ENCODE data around the gene SRCIN1. TPM values are rescaled to one million over a fixed set of nuclear protein-coding genes. Genes with fewer than 3 reads are reported as not detected.

The SRCIN1 gene
- total RNA-seq, 1 experiment from 2014 or later: not detected

DNA sequence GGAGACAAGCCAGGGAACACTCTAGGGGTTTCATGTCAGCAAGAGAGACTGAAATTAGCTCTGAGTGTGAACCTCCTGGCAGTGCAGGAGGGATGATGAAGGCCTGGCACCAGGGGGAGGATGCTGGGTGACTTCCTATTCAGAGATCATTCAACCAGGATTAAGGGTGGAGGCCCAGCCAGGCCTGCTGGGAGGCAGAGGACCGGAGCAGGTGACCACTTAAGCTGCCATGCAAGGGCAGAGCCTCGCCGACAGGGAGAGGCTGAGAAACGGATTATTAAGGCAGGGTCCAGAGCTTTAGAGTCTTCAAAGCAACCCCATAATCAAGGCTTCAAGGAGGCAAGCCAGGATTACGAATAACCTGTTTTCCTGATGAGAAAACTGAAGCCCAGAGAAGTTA lies 10.6 kb upstream of the SRCIN1 start:
- DNase-seq (ENCODE audit: low read depth): no peak

DNA sequence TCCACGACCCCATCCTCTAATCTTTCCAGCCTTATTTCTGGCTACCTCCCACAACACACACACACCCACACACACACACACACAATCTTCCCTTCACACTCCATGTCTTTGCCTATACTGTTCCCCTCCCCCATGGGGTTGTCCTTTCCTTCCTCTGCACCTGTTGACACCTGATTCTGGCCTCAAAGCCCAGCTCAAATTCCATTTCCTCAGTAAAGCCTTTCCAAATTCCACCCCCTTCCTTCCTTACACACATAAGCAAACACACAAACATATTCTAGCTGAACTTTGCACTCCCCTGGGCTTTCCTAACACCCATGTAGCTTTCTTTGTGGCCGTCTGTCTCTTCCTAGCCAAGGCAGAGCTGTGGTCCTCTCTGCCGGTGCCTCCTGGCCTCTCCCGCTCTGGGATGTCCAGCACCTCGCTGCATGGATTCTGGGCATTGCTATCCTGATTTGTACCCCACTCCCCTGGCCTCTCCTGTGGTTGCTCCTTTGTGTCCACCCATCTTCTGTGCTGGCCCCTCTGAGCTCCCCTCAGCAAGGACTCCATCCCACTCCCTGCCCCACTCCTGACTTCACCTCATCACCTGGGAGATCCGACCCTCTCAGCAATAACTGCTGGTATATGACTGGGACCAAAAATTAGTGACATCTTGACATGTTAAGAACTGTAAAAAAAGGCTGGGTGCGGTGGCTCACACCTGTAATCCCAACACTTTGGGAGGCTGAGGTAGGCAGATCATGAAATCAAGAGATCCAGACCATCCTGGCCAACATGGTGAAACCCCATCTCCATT lies 8.4 kb upstream of the SRCIN1 start:
- DNase-seq (ENCODE audit: low read depth): no peak

DNA sequence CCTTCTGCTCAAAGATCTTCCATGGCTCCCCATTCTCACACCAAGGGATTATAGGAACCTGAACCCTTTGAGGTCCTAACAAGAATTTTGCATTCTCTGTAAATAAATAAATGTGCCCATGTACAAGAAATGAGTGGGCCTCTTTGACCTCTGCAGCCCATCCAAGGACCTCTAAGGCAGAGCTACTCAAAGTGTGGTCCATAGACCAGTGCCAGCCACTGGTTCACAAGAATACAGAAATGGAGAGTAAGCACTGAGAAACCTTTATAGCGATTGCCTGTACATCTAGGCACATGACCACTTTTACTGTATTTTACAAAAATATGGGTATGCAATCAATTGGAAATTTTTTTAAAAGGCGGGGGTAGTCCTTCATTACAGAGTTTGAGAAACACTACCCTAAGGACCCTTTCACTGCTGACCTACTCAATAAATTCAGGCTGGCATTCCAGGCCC lies 7.8 kb upstream of the SRCIN1 start:
- DNase-seq (ENCODE audit: low read depth): no peak

DNA sequence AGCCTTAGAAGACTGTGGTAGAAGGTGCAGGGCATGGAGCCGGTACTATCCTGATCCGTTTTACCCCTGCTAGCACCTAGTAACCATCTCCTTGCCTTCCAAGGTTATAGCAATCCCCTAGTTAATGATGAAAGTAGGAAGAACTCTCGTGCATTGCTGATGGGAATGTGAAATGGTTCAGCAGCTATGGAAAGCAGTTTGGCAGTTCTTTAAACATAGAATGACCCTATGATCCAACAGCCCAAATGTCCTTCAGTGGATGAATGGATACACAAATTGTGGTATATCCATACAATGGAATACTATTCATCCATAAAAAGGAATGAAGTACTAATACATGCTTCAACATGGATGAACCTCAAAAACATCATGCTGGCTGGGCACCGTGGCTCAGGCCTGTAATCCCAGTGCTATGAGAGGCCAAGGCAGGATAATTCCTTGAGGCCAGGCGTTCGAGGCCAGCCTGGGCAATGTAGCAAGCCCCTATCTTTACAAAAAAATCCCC lies 6.2 kb upstream of the SRCIN1 start:
- DNase-seq (ENCODE audit: low read depth): no peak

DNA sequence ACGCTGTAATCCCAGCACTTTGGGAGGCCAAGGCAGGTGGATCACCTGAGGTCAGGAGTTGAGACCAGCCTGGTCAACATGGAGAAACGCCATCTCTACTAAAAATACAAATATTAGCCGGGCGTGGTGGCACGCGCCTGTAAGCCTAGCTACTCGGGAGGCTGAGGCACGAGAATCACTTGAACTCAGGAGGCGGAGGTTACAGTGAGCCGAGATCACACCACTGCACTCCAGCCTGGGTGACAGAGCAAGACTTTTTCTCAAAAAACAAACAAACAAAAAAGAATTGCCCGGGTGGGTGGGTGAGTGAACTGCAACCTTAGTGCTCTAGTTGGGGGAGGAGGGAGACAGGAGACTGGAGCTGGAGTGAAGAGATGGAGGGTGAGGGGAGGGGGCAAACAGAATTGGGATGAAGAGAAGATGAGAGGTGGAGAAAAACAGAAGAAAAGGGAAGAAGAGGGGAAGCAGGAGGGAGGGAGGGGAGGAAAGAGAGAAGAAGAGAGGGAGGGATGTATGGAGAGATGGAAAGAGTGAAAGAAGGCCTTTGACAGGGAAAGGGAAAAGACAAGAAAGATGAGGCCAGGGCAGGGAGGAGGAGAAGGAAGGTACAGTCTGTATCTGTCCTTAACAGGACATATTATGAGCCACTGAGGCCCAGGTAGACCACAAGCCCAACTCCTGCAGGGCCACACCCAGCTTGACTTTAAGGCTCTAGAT lies 5.5 kb upstream of the SRCIN1 start:
- DNase-seq (ENCODE audit: low read depth): no peak

DNA sequence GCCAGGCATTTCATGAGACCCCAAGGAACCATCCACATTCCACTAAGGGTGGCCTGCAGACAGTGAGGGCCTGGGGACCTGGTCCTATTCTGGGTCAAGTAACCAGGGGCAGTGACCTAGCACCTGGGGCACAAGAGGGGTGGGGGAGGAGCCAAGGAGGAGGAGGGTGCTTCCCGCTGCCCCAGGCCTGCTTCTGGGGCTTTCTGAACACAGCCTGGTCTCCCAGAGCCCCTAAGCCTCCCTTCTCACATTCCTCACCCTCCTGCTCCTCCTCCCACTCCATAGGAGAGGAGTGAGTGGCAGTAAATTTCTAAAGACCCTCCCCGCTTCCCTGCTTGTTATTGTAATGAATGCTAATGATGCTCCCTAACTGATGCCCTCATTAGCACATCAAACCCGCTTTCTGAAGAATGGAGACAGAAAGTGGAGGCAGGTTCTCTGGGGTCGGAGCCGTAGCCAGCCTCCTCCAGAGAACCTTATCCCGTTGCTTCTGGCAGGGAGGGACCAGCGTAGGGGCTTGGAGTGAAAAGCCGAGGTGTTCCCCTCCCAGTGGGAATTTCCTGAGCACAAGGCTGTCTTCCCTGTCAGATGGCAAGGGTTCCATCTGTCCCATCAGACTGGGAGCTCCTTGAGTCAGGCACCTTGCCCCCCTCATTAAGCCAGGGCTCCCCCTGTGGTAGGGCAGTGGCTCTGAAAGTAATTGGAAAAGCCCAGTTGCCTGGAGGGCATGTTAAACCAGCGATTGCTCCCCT lies 3.7 kb upstream of the SRCIN1 start:
- no peak for DNase-seq (ENCODE audit: low read depth)

DNA sequence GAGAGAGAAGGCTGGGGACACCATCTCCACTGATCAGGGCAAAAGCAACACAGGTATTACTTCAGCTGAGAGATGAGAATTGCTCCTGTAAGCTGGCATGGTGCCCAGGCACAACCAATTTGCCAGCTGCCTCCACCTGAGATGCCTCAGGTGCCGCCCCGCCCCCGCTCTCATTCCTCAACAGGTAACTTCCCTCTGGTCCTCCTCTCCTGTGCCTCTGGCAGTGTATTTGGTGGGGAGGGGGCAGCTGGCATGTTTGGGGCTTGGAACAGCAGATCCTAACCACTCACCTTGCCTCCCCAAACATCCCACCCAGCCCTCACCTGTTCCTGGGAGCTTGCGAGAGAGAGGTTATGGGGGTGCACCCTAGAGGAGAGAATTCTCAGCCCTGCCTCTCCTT lies 2.9 kb upstream of the SRCIN1 start:
- no peak for DNase-seq (ENCODE audit: low read depth)

DNA sequence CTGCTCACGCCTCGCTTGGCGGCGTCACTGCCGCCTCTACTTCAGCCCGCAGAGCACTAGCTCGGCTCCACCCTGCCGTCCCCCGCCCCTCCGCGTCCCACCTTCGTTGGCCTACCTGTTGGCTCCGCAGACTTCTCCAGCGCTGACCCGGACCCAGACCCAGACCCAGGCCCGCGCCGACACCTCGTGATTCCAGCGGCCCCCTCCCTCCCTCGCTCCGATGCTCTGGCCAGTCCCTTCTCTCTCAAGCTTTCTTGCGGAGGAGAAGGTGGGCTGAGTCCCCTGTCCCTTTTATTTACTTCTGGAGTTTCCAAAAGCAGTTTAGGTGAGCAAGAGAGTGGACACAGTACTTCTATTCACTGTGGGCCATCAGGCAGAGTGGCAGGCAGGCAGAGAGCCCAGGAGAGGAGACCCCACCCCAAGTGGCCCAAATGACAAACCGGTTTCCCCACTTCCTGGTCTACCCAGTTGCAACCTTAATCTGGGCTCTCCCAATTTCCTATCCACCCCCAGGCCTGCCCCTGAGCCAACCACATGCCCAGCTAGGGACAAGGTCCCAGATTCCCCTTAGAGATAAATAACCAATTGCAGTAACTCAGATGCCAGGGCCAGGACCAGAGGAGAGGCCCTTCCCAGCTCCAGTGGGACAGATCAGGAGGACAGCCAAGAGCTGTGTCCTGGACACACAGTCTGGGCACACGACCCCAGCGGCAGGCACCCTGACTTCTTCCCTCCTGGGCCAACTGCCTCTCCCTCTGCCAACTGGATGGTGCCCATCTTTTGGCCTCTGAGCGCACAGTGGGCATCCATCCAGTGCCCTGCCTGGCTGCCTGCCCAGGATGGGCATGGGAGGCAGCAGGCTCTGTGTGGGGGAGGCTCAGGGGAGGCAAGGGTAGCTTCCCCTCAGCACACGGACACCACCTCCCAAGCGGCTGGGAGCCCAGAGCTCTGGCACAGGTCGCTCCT lies 1.2 kb upstream of the SRCIN1 start:
- DNase-seq (ENCODE audit: low read depth): no peak

DNA sequence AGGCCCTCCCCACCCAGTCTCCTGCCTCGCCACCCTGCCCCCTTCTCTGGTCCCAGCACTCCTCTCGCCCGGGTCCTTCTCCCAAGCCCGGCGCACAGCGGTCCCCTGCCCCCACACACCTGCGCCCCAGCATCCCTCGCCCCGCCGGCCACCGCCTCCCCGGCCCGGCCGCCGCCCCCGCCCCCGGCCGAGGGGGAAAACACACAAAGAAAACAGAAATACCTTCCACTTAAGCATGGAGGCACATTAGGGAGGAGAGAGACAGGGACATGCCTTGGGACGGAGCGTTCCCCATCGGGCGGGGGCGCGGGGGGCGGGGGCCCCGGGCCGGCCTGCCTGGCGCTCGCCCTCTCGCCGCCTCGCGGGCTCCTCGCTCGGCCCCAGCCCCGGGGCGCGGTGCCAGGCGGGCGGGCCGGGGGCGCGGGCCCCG lies 326 bp downstream of the SRCIN1 start:
- no peak for DNase-seq (ENCODE audit: low read depth)

DNA sequence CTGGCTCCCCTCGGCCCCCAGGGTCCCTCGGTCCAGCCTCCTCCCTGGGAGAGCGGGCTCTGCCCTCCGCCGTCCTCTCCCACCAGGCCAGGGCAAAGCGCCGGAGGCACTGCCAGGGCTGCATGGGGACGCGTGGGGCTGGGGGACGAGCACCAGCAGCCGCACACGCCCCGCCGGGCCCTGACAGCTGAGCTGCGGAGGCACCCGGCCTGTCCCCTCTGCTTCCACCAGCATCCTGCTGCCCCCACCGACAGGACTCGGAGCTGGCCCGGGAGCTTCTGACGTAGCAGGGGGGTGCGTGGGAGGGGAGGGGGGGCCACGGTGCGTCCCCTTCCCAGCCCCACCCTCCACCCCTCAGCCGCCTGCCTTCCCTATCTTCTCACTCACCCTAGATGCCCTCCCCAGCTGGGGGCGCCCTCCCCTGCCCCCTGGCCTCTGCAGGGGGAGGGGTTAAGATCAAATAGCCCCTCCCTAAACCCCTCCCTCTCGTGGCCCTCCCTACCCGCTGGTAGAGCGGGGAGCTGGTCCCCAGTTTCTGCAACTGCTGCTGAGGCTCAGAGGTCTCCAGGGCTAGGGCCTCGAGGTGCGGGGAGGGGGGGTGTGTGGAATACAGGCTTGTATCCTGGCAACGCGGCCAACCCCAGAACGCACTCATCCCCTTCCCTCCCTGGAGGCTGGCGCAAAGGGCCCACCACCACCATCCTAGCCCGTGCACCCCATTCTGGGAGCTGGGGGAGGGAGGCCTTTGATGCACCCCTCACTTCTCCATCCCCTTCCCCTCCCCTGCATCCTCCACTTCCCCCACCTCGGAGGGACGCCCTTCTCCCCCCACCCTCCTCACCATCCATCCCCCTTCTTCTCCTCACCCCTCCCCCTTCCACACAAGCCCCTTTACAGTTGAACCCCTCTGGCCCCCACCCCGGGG lies 1.0 kb downstream of the SRCIN1 start:
- DNase-seq (ENCODE audit: low read depth): no peak

DNA sequence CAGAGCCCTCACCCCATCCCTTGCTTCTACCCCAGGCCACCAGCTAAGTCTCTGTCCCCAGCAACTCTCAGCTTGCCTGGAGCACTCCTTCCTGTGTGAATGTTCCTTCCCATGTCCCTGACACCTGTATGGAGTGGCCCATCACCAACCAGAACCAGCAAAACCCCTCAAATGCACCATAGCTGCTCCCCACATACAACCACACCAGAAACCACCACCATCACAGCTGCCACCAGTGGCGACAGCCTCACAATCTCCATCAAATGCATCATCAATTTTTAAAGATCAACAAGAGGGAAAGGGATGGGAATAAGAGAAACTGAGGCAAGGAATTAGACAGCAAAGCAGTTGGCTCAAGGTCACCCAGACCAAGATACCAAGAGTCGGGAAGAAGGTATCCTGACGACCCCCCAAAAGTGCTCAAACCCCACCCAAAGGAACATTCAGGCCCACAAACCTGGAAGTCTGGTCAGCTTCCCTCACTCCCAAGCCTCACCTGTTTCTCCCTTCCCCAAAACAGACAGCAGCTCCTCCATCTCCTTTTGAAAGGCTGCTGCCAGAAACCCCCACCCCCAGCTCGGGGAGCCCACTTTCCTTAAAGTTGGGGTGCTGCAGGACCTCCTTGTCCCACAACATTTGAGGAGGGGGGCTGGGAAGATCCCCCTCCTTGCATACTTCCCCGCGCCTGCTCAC lies 1.8 kb downstream of the SRCIN1 start:
- DNase-seq (ENCODE audit: low read depth): no peak

DNA sequence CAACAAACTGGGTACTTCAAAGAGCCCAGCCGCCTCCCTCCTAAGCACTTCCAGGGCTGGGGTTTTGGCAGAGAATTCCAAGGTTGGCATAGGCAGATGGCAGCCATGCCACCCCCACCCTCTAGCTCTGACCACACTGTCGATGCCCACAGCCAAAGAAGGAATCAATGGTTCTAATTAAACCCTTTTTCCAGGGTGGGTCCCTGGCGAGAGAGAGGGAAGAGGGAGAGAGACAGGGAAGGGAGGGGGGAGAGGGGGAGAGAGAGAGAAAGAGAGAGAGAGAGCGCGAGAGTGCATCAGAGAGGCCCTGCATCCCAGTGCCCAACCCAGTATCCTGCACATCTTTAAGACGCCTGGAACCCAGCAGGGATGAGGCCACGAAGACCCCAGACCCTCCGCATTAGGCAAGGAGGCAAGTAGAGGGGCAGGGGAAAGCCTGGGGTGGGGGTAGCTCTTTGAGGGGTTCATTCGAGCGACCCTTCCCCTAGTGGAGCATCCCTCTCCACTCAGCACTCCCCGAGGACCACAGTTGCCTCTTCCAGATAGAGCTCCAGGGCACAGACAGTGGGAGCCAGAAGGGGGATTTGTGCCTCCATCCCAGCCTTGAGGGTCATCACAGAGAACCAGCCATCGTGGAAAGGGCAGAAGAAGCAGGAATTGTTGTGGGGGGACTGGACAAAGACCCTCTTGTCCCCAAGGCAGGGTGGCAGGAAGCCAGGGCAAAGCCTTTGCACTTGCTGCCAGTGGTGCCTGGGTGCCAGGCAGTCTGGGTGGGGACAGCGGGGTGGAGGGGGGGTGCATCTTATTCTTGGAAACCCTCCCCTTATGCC lies 2.6 kb downstream of the SRCIN1 start:
- DNase-seq (ENCODE audit: low read depth): no peak

DNA sequence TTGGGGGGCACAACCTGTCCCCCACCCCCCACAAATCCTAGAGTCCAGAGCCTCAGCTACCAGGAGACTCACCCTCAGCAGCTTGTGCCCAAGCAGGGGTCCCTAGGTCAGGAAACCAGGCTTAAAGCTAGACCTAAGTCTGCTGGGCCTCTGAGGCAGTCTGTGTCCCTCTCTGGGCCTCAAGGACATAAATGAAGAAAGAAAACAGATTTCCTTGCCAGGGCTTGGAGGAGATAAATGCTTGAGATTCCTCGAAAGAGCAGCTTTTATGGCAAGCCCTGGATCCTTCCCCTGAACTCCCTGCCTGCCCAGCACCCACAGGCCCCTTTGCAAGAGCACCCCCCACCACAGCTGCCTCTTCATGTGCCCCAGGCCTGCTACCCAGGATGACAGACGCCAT lies 3.3 kb downstream of the SRCIN1 start:
- DNase-seq (ENCODE audit: low read depth): no peak

DNA sequence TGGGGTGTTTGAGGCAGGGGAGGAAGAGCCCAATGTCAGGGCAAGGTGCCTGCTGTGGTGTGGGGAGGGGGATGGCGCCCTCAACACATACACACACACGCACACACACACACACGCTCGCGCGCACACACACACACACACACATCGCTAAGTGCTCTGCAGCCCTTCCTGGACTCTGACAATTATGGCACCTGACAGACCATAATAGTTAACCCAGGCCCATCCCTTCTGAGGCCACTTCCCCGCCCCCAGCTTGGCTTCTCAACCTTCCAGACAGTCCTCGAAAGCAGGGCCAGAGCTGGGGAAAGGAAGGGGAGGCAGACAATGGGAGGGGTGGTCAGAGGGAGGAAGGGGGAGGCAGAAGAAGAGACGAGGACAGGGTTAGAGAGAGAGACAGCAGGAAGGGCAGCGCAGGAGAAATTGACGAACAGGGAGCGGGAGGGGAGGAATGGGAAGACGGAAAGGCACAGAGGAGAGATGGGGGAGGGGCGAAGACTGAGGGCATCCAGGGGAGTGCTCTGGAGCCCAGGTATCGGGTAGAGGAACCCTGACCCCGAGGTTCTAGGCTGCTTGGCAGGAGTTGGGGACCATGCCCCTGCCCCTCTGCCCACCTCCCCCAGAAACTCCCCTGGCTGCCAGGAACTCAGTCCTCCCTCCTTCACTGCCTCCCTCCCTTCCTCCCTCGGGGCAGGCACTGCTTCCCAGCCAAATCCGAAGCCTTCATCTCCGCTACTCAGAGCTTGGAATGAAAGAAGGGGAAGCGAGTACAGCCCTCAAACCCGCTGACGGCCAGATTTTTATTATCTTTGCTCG lies 4.0 kb downstream of the SRCIN1 start:
- no peak for DNase-seq (ENCODE audit: low read depth)

DNA sequence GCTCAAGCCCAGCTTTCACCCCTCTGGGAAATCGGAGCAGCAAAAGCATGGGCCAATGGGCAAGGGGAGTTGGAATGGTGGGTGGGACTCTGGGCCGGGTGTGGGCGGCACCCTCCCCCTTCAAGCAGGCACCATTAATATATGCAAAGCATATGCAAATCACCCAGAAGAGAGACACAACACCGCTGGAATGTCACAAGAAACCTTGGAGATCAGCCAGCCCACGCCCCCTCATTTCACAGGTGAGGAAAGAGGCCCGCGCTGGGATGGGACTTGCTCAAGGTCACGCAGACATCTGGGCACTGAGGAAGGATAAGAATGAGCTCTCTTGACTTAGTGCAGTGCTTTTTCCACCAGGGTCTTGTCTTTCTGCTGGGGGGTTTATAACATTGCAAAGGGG lies 4.8 kb downstream of the SRCIN1 start:
- no peak for DNase-seq (ENCODE audit: low read depth)

DNA sequence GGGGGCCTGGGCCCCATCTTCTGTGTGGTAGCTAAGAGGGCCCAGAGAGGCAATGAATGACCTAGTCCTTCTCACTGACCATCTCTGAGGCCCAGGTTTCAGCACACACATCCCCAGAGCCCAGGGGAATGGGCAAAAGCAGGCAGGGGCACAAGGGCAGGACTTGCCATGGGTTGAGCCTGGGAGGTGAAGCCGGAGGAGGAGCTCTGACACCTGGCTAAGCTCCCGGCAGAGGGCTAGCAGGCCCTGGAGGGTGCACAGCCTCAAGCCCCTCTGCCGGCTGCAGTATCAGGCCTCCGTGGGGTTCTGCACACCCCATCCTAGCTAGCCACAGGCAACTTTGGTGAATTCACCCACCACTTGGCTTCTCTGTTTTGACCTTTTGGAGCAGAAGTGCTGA lies 5.3 kb downstream of the SRCIN1 start:
- no peak for DNase-seq (ENCODE audit: low read depth)

DNA sequence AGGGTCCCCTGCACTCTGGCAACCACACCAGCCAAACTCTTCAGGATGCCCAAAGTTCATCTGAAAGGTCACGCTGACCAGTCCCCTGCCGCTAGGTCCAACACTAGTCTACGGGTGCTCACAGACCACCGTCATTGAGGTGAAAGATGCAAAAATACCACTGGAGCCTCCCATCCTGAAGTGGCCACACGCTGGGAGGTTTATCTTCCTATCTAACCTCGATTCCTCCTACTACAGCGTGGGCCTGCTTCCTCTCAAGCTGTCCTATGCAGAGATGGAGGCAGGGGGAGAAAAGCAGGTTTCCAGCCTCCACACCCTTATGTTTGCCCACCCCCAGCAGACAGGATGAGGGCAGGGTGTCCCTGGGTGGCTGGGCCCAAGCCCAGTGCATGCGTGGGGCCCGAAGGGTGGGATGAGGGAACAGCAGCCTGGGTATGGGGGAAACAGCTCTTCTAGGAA lies 6.3 kb downstream of the SRCIN1 start:
- DNase-seq (ENCODE audit: low read depth): no peak

DNA sequence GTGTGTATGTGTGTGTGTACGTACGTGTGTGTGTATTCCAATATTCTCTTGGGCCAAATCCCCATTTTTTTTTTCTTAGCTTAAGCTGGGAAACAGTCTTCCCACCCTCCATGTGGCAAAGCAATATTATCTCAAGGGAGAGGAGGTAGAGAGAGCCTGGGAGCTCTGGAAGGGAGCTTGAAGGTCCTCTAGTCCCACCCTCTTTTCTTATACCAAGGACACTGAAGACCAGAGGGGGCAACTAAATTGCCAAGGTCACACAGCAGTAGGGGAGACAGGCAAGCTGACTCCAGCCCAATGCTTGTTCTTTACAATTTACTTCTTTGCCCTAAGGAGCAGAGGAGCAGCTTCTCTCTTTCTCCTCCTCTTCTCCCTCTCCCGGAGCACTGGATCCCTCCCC lies 6.8 kb downstream of the SRCIN1 start:
- DNase-seq (ENCODE audit: low read depth): no peak

Data from M059J (cell line).